WTC11 (cell line): ENCODE results near the gene GNL3. TPM values are rescaled to one million over a fixed set of nuclear protein-coding genes. Genes with fewer than 3 reads are reported as not detected.

Source experiments
- ATAC-seq: fragments of 200-7000 bp; cut with Tn5 transposase; 2 replicates; pipeline ENCODE4 v1.10.0; 2021; ENCODE audit warnings: mild to moderate bottlenecking, moderate library complexity
- CTCF ChIA-PET: fragments of 300-600 bp; sonication (Branson Sonifier 250); formaldehyde crosslinking; loops from one replicate; lab custom pipeline; 2021; ENCODE audit warnings: antibody characterized with exemption; lab: Charles Lee
- POLR2A ChIA-PET: fragments of 350-600 bp; sonication (Branson Sonifier 250); formaldehyde crosslinking; loops from one replicate; lab custom pipeline; 2021; ENCODE audit warnings: antibody characterized with exemption; lab: Charles Lee
- DNase-seq: peaks from one replicate; pipeline ENCODE4 v3.0.0; 2021; ENCODE audit warnings: low spot score
- H3K27ac Mint-ChIP-seq: 2 replicates; pipeline ENCODE4 v1.8.0; 2021; ENCODE audit warnings: mixed read lengths
- H3K27me3 Mint-ChIP-seq: 2 replicates; pipeline ENCODE4 v1.8.0; 2021; ENCODE audit warnings: low read depth, mild to moderate bottlenecking, moderate library complexity, mixed read lengths
- H3K36me3 Mint-ChIP-seq: 2 replicates; pipeline ENCODE4 v1.8.0; 2021; ENCODE audit warnings: mixed read lengths
- H3K4me1 Mint-ChIP-seq: 2 replicates; pipeline ENCODE4 v1.8.0; 2022; ENCODE audit warnings: mixed read lengths
- H3K4me3 Mint-ChIP-seq: 2 replicates; pipeline ENCODE4 v1.8.0; 2021; ENCODE audit warnings: mild to moderate bottlenecking, moderate library complexity, mixed read lengths
- H3K9me3 Mint-ChIP-seq: 2 replicates; pipeline ENCODE4 v1.8.0; 2021; ENCODE audit warnings: mixed read lengths
- CREM ChIP-seq: sonication (generic); formaldehyde crosslinking; IDR thresholded peaks from 2 replicates; pipeline ENCODE4 v1.8.1; 2022; ENCODE audit warnings: mild to moderate bottlenecking, missing genetic modification reagents, moderate library complexity
- ETV6 ChIP-seq: sonication (generic); formaldehyde crosslinking; IDR thresholded peaks from 2 replicates; pipeline ENCODE4 v1.8.1; 2022; ENCODE audit warnings: mild to moderate bottlenecking, missing genetic modification reagents
- FOXP4 ChIP-seq: sonication (generic); formaldehyde crosslinking; IDR thresholded peaks from 2 replicates; pipeline ENCODE4 v1.8.0; 2022; ENCODE audit warnings: mild to moderate bottlenecking, missing genetic modification reagents
- GRHL2 ChIP-seq: fragments of 250-450 bp; sonication (Bioruptor Pico); IDR thresholded peaks from 2 replicates; pipeline ENCODE4 v1.8.0; 2022; ENCODE audit warnings: mild to moderate bottlenecking, moderate library complexity; ENCODE audit not compliant: insufficient replicate concordance, severe bottlenecking
- MAX ChIP-seq: sonication (generic); formaldehyde crosslinking; IDR thresholded peaks from 2 replicates; pipeline ENCODE4 v1.8.0; 2022; ENCODE audit warnings: mild to moderate bottlenecking, missing genetic modification reagents
- MYBL2 ChIP-seq: sonication (generic); formaldehyde crosslinking; IDR thresholded peaks from 2 replicates; pipeline ENCODE4 v1.8.1; 2023; ENCODE audit warnings: mild to moderate bottlenecking, moderate library complexity, missing genetic modification reagents
- NFATC4 ChIP-seq: fragments of 250-450 bp; sonication (Bioruptor Pico); IDR thresholded peaks from 2 replicates; pipeline ENCODE4 v1.9.0; 2021; ENCODE audit warnings: mild to moderate bottlenecking
- NFYB ChIP-seq: sonication (generic); formaldehyde crosslinking; conservative IDR thresholded peaks from 2 replicates; pipeline ENCODE4 v1.8.0; 2022; ENCODE audit warnings: low read depth, missing genetic modification reagents
- NR2C2 ChIP-seq: sonication (generic); formaldehyde crosslinking; IDR thresholded peaks from 2 replicates; pipeline ENCODE4 v1.8.0; 2022; ENCODE audit warnings: mild to moderate bottlenecking, missing genetic modification reagents
- OVOL2 ChIP-seq: fragments of 250-450 bp; sonication (Bioruptor Pico); IDR thresholded peaks from 2 replicates; pipeline ENCODE4 v1.9.0; 2021; ENCODE audit warnings: mild to moderate bottlenecking, borderline replicate concordance
- PRRX2 ChIP-seq: fragments of 250-450 bp; sonication (Bioruptor Pico); IDR thresholded peaks from 2 replicates; pipeline ENCODE4 v1.8.0; 2021; ENCODE audit warnings: mild to moderate bottlenecking
- RELA ChIP-seq: sonication (generic); formaldehyde crosslinking; IDR thresholded peaks from 2 replicates; pipeline ENCODE4 v1.8.1; 2022; ENCODE audit warnings: missing genetic modification reagents, mild to moderate bottlenecking, borderline replicate concordance
- SOX15 ChIP-seq: fragments of 250-450 bp; sonication (Bioruptor Pico); IDR thresholded peaks from 2 replicates; pipeline ENCODE4 v1.9.0; 2021; ENCODE audit warnings: mild to moderate bottlenecking
- USF1 ChIP-seq: sonication (generic); formaldehyde crosslinking; IDR thresholded peaks from 2 replicates; pipeline ENCODE4 v1.8.0; 2022; ENCODE audit warnings: mild to moderate bottlenecking, missing genetic modification reagents
- ZNF121 ChIP-seq: sonication (generic); formaldehyde crosslinking; IDR thresholded peaks from 2 replicates; pipeline ENCODE4 v1.8.0; 2023; ENCODE audit warnings: missing genetic modification reagents
- ZNF671 ChIP-seq: fragments of 250-450 bp; sonication (Bioruptor Pico); IDR thresholded peaks from 2 replicates; pipeline ENCODE4 v1.8.0; 2021; ENCODE audit warnings: mild to moderate bottlenecking
- total RNA-seq: library from RNA; stranded (reverse); gene quantifications from 3 replicates; pipeline ENCODE4 v1.2.3, GENCODE V29; 2021
- TF ChIP-seq, protein P1 (sequence below): fragments of 250-450 bp; sonication (Bioruptor Pico); IDR thresholded peaks from 2 replicates; pipeline ENCODE4 v1.9.0; 2021; ENCODE audit warnings: mild to moderate bottlenecking
- TF ChIP-seq, protein P2 (sequence below): fragments of 250-450 bp; sonication (Bioruptor Pico); IDR thresholded peaks from 2 replicates; pipeline ENCODE4 v1.9.0; 2021; ENCODE audit warnings: mild to moderate bottlenecking, borderline replicate concordance

The GNL3 gene
- total RNA-seq, 1 experiment from 2014 or later = 180 TPM

GRCh38 chr3:52694528-52695189 is 8.8 kb downstream of the GNL3 start:
- Mint-ChIP-seq H3K27ac (no peak overlapping the region), H3K4me1 (no peaks in the 10 kb centered on the region), H3K36me3 (peaks cover 74% of the 10 kb centered on the region), H3K4me3 (no peak overlapping the region), H3K27me3 (no peaks in the 10 kb centered on the region), H3K9me3 (no peaks in the 10 kb centered on the region)
- ChIA-PET POLR2A (no interaction called here), CTCF (no interaction called here)
- ATAC-seq (no peak), DNase-seq (no peak)
- TF ChIP-seq PRRX2 (CRISPR knock-in tag) (no peak), OVOL2 (CRISPR knock-in tag) (no peak), SOX15 (CRISPR knock-in tag) (no peak), RELA (no peak), ZNF671 (CRISPR knock-in tag) (no peak)
- TF ChIP-seq, protein P1, sequence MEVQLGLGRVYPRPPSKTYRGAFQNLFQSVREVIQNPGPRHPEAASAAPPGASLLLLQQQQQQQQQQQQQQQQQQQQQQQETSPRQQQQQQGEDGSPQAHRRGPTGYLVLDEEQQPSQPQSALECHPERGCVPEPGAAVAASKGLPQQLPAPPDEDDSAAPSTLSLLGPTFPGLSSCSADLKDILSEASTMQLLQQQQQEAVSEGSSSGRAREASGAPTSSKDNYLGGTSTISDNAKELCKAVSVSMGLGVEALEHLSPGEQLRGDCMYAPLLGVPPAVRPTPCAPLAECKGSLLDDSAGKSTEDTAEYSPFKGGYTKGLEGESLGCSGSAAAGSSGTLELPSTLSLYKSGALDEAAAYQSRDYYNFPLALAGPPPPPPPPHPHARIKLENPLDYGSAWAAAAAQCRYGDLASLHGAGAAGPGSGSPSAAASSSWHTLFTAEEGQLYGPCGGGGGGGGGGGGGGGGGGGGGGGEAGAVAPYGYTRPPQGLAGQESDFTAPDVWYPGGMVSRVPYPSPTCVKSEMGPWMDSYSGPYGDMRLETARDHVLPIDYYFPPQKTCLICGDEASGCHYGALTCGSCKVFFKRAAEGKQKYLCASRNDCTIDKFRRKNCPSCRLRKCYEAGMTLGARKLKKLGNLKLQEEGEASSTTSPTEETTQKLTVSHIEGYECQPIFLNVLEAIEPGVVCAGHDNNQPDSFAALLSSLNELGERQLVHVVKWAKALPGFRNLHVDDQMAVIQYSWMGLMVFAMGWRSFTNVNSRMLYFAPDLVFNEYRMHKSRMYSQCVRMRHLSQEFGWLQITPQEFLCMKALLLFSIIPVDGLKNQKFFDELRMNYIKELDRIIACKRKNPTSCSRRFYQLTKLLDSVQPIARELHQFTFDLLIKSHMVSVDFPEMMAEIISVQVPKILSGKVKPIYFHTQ (CRISPR knock-in tag) = peak; percentile 37; the same call in 1 of the 2 replicates

DNA sequence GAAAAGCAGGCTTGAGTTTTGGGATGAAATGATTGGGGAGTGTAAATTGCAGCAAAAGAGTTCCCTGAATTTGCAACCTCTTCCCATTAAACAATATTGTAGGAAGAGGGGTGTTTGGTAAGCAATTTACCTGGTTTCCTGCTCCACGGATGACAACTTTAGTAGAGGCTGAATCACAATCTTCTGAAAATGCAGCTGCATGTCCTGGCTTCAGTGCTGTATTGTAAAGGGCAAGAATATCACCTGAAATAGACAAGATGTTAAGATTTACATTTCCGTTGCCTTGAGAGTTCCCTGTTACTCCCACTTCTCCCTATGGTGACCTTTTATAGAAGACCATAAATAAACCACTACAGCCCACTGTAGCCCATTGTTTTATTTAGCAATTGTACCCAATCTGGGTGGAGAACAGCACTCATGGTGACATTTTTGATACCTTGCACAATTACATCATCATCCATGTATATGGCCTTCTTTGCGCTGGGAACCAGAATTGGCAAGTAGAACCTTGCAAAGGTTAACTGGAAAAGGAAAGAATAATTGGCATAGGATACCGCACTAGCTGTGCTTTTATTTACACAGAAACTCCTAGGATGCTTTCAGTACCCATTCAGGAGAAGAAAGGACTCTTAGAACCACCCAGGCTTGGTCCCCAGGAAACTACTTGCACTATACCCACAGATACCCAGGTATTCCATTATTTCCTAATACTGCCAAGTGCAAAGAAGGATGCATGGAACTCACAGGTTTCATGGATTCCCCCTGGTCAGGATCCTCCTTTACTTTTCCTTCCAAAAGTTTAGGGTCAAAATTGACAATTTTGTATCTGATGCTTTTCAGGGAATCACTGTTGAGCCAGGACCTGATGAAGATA is 10.2 kb downstream of the GNL3 start:
- Mint-ChIP-seq H3K9me3 (no peaks in the 10 kb centered on the region), H3K27me3 (no peaks in the 10 kb centered on the region), H3K4me1 (no peaks in the 10 kb centered on the region), H3K4me3 (no peak overlapping the region), H3K36me3 (peaks cover 60% of the 10 kb centered on the region), H3K27ac (no peak overlapping the region)
- ChIA-PET CTCF (no interaction called here), POLR2A (interaction anchor here (0.5 to 1.4 kb wide), 2 partner anchors 10 to 70 kb away, joined by 3 to 5 read pairs; partner anchors contain the start of genes GLT8D1 and SPCS1)
- no peak for TF ChIP-seq USF1 (CRISPR knock-in tag)
- peak; percentile 15; the same call in 1 of the 2 replicates for TF ChIP-seq NFATC4
- no peak for TF ChIP-seq ZNF121
- TF ChIP-seq MAX = no peak
- TF ChIP-seq CREM (CRISPR knock-in tag) = no peak
- no peak for TF ChIP-seq ETV6 (CRISPR knock-in tag)
- ATAC-seq (no peak), DNase-seq (no peak)

- TF ChIP-seq MYBL2 (CRISPR knock-in tag) (no peak), NR2C2 (no peak), NFYB (CRISPR knock-in tag) (no peak), FOXP4 (CRISPR knock-in tag) (no peak), CREM (CRISPR knock-in tag) (no peak), GRHL2 (no peak)
- TF ChIP-seq, protein P2, sequence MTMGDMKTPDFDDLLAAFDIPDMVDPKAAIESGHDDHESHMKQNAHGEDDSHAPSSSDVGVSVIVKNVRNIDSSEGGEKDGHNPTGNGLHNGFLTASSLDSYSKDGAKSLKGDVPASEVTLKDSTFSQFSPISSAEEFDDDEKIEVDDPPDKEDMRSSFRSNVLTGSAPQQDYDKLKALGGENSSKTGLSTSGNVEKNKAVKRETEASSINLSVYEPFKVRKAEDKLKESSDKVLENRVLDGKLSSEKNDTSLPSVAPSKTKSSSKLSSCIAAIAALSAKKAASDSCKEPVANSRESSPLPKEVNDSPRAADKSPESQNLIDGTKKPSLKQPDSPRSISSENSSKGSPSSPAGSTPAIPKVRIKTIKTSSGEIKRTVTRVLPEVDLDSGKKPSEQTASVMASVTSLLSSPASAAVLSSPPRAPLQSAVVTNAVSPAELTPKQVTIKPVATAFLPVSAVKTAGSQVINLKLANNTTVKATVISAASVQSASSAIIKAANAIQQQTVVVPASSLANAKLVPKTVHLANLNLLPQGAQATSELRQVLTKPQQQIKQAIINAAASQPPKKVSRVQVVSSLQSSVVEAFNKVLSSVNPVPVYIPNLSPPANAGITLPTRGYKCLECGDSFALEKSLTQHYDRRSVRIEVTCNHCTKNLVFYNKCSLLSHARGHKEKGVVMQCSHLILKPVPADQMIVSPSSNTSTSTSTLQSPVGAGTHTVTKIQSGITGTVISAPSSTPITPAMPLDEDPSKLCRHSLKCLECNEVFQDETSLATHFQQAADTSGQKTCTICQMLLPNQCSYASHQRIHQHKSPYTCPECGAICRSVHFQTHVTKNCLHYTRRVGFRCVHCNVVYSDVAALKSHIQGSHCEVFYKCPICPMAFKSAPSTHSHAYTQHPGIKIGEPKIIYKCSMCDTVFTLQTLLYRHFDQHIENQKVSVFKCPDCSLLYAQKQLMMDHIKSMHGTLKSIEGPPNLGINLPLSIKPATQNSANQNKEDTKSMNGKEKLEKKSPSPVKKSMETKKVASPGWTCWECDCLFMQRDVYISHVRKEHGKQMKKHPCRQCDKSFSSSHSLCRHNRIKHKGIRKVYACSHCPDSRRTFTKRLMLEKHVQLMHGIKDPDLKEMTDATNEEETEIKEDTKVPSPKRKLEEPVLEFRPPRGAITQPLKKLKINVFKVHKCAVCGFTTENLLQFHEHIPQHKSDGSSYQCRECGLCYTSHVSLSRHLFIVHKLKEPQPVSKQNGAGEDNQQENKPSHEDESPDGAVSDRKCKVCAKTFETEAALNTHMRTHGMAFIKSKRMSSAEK (CRISPR knock-in tag) = 0 out of 2 replicates have a peak, but pooled peaks have one; percentile 28
- TF ChIP-seq, all 79 proteins: peak for 1
- POLR2A ChIA-PET = interaction anchor here (1.4 kb wide), 1 partner anchor 9 kb away, joined by 5 read pairs; the partner anchor contains the start of genes GLT8D1 and SPCS1
- Mint-ChIP-seq H3K4me1 (no peaks in the 10 kb centered on the region), H3K9me3 (no peaks in the 10 kb centered on the region), H3K27ac (no peak overlapping the region; the same call in 1 of the 2 replicates), H3K4me3 (no peak overlapping the region), H3K27me3 (no peaks in the 10 kb centered on the region), H3K36me3 (peaks cover 52% of the 10 kb centered on the region)
- ATAC-seq = no peak; the same call in 1 of the 2 replicates
- CTCF ChIA-PET = no interaction called here
- DNase-seq = no peak
Observed at GRCh38 chr3:52696830-52697631, 11.2 kb downstream of the GNL3 start.
